Superior temporal gyrus (tissue), 1 donor: Measurements from ENCODE around the gene RPS6KB2.

Experiments used
- DNase-seq: peaks from one replicate; pipeline ENCODE4 v3.0.0-alpha.2; 2016; ENCODE audit errors: extremely low spot score

Gene RPS6KB2

GRCh38 chr11:67428052-67429001 lies at the start of gene RPS6KB2:
Gene RPS6KB2, plus strand, starts transcription at chr11:67428494. Its CDS starts 52 bp downstream, at chr11:67428546.
- DNase-seq, result peak; percentile 100

GRCh38 chr11:67378544-67378943 lies 49.8 kb upstream of the RPS6KB2 start:
- no peak for DNase-seq

- no peak for DNase-seq
These were observed 48.9 kb upstream of the RPS6KB2 start for GRCh38 chr11:67379061-67380058.

GRCh38 chr11:67381244-67381972 lies 46.9 kb upstream of the RPS6KB2 start:
- no peak for DNase-seq

- peak; percentile 90 for DNase-seq
These were observed 45.8 kb upstream of the RPS6KB2 start for GRCh38 chr11:67382276-67383136.

- peak; percentile 49 for DNase-seq
These were observed 43.4 kb upstream of the RPS6KB2 start for GRCh38 chr11:67384851-67385366.

- DNase-seq, result no peak
These were observed 41.2 kb upstream of the RPS6KB2 start for GRCh38 chr11:67387069-67387468.

GRCh38 chr11:67387518-67387917 lies 40.8 kb upstream of the RPS6KB2 start:
- DNase-seq, result no peak

- DNase-seq, result no peak
These were observed 38.8 kb upstream of the RPS6KB2 start for GRCh38 chr11:67389477-67389876.

GRCh38 chr11:67390947-67391303 lies 37.4 kb upstream of the RPS6KB2 start:
- no peak for DNase-seq

- DNase-seq, result peak; percentile 94
These were observed 36.8 kb upstream of the RPS6KB2 start, which contains the start of gene RAD9A for GRCh38 chr11:67391304-67392182. Gene RAD9A, plus strand, starts transcription at chr11:67391986. Its CDS starts 59 bp downstream, at chr11:67392045.

- no peak for DNase-seq
These were observed 36.0 kb upstream of the RPS6KB2 start for GRCh38 chr11:67392183-67392715.

- DNase-seq, result no peak
These were observed 34.9 kb upstream of the RPS6KB2 start for GRCh38 chr11:67393437-67393836.

- no peak for DNase-seq
These were observed 34.3 kb upstream of the RPS6KB2 start for GRCh38 chr11:67393990-67394389.

GRCh38 chr11:67395555-67396258 lies 32.6 kb upstream of the RPS6KB2 start:
- no peak for DNase-seq

- DNase-seq, result no peak
These were observed 32.1 kb upstream of the RPS6KB2 start for GRCh38 chr11:67396259-67396581.

GRCh38 chr11:67396587-67397389 lies 31.5 kb upstream of the RPS6KB2 start:
- no peak for DNase-seq

- no peak for DNase-seq
These were observed 30.8 kb upstream of the RPS6KB2 start for GRCh38 chr11:67397536-67397935.
